Neutrophil (primary cell): ENCODE results near the gene MAST4.

ENCODE experiments used
- H3K27ac ChIP-seq: fragments of 200-600 bp; sonication (generic); 2 replicates; pipeline ENCODE4 v1.5.1; 2016; ENCODE audit warnings: mild to moderate bottlenecking, moderate library complexity
- H3K27me3 ChIP-seq: fragments of 200-600 bp; sonication (generic); 2 replicates; pipeline ENCODE4 v1.6.0; 2016; ENCODE audit warnings: mild to moderate bottlenecking
- H3K36me3 ChIP-seq: fragments of 200-600 bp; sonication (generic); 2 replicates; pipeline ENCODE4 v1.5.1; 2017
- H3K4me1 ChIP-seq, 2 experiments: fragments of 200-600 bp in 1 of 2; sonication (generic) in 1 of 2; 1 replicate in 1 of 2; 2 replicates in 1 of 2; pipeline versions ENCODE4 v1.5.1 to v1.6.1; 2013 to 2016; ENCODE audit warnings: low read depth in 1 of 2, low read length in 1 of 2, mild to moderate bottlenecking in 1 of 2, moderate library complexity in 1 of 2; ENCODE audit not compliant: control insufficient read depth in 1 of 2, insufficient read depth in 1 of 2
- H3K4me3 ChIP-seq, 2 experiments: fragments of 200-600 bp in 1 of 2; sonication (generic) in 1 of 2; 1 replicate in 1 of 2; 2 replicates in 1 of 2; pipeline ENCODE4 v1.5.1; 2013 to 2016; ENCODE audit warnings: low read depth in 1 of 2, low read length in 1 of 2, mild to moderate bottlenecking in 1 of 2, moderate library complexity in 1 of 2
- H3K9me3 ChIP-seq: fragments of 200-600 bp; sonication (generic); 2 replicates; pipeline ENCODE4 v1.5.1; 2016
- CTCF ChIP-seq: fragments of 200-600 bp; sonication (generic); IDR thresholded peaks from 2 replicates; pipeline ENCODE4 v1.5.1; 2016; ENCODE audit warnings: antibody characterized with exemption

Gene MAST4

GRCh38 chr5:66769839-66770617 lies 173.8 kb downstream of the MAST4 start:
- Histone ChIP-seq H3K4me1 (peaks cover 0 to under 1% of the 10 kb centered on the region in 2 experiments), H3K27ac (no peak overlapping the region), H3K9me3 (no peaks in the 10 kb centered on the region), H3K27me3 (no peaks in the 10 kb centered on the region), H3K4me3 (no peak overlapping the region), H3K36me3 (no peaks in the 10 kb centered on the region)
- no peak for TF ChIP-seq CTCF

- Histone ChIP-seq H3K4me3 (no peak overlapping the region), H3K27me3 (no peaks in the 10 kb centered on the region), H3K9me3 (no peaks in the 10 kb centered on the region), H3K36me3 (no peaks in the 10 kb centered on the region), H3K4me1 (no peaks in the 10 kb centered on the region), H3K27ac (no peak overlapping the region)
- TF ChIP-seq CTCF = no peak
Measured at GRCh38 chr5:66777868-66778267, 181.7 kb downstream of the MAST4 start.

GRCh38 chr5:66779528-66779927 lies 183.3 kb downstream of the MAST4 start:
- Histone ChIP-seq H3K9me3 (no peaks in the 10 kb centered on the region), H3K4me1 (no peaks in the 10 kb centered on the region), H3K27ac (no peak overlapping the region), H3K36me3 (no peaks in the 10 kb centered on the region), H3K4me3 (no peak overlapping the region), H3K27me3 (no peaks in the 10 kb centered on the region)
- no peak for TF ChIP-seq CTCF

- Histone ChIP-seq H3K36me3 (no peaks in the 10 kb centered on the region), H3K27ac (no peak overlapping the region), H3K4me1 (no peaks in the 10 kb centered on the region), H3K9me3 (no peaks in the 10 kb centered on the region), H3K4me3 (no peak overlapping the region), H3K27me3 (no peaks in the 10 kb centered on the region)
- TF ChIP-seq CTCF = no peak
Measured at GRCh38 chr5:66788556-66788955, 192.4 kb downstream of the MAST4 start.

GRCh38 chr5:66789434-66789833 lies 193.2 kb downstream of the MAST4 start:
- no peak for TF ChIP-seq CTCF
- Histone ChIP-seq H3K9me3 (no peaks in the 10 kb centered on the region), H3K4me1 (no peaks in the 10 kb centered on the region), H3K36me3 (no peaks in the 10 kb centered on the region), H3K4me3 (no peak overlapping the region), H3K27ac (no peak overlapping the region), H3K27me3 (peaks cover 6% of the 10 kb centered on the region)
